ENCODE data around the gene PDS5A. TPM values are rescaled to one million over a fixed set of nuclear protein-coding genes. Genes with fewer than 3 reads are reported as not detected.

Gene PDS5A
- total RNA-seq, 1 donor from 2014 or later: 64.6 TPM

- TF ChIP-seq CTCF (IDR thresholded peaks at IDR 0.05) (no peak), POLR2A (IDR thresholded peaks at IDR 0.05) (no peak), POLR2AphosphoS5 (IDR thresholded peaks at IDR 0.05; ENCODE audit: insufficient read depth in 1 of 2, low read depth in 1 of 2) (no peak)
- DNase-seq (ENCODE audit: extremely low spot score in 2 of 2): no peak
- intact Hi-C loops (cut with DNase I): no loop called here
- Histone ChIP-seq H3K4me1 (no peaks in the 10 kb centered on the region), H3K27ac (no peak overlapping the region), H3K9me3 (no peaks in the 10 kb centered on the region), H3K36me3 (peaks cover 0 to 72% of the 10 kb centered on the region in 2 donors), H3K27me3 (no peaks in the 10 kb centered on the region), H3K4me3 (no peak overlapping the region)
Measured at GRCh38 chr4:39899291-39899690, 78.4 kb downstream of the PDS5A start.

DNA sequence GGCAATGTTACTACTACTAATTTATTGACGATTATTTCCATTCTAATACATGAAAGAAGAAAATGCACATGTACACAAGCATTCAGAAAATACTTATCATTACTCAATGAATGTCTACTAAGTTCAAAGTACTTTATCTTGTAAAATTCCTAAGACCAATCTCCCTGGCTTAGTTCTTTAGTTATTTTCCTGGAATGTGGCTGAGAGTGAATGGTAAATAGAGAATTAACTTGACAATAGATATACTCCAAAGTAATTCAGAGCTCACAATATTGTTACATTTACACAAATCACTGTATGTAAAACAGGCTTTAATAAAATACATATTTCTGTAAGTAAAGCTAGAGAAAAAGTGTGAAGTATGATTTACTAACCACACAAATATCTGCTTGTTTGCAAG lies 79.7 kb downstream of the PDS5A start:
- no peak overlapping the region for H3K27ac ChIP-seq
- H3K4me1 ChIP-seq: no peaks in the 10 kb centered on the region
- TF ChIP-seq POLR2AphosphoS5 (IDR thresholded peaks at IDR 0.05; ENCODE audit: insufficient read depth in 1 of 2, low read depth in 1 of 2) (no peak), POLR2A (IDR thresholded peaks at IDR 0.05) (no peak), CTCF (IDR thresholded peaks at IDR 0.05) (no peak)
- no peak for DNase-seq (ENCODE audit: extremely low spot score in 2 of 2)
- H3K36me3 ChIP-seq: peaks cover 0 to 73% of the 10 kb centered on the region in 2 donors
- no peaks in the 10 kb centered on the region for H3K9me3 ChIP-seq
- no peaks in the 10 kb centered on the region for H3K27me3 ChIP-seq
- H3K4me3 ChIP-seq: no peak overlapping the region
- intact Hi-C loops (cut with DNase I): no loop called here

- TF ChIP-seq POLR2AphosphoS5 (IDR thresholded peaks at IDR 0.05; ENCODE audit: insufficient read depth in 1 of 2, low read depth in 1 of 2): no peak
- TF ChIP-seq POLR2A (IDR thresholded peaks at IDR 0.05): no peak
- TF ChIP-seq CTCF (IDR thresholded peaks at IDR 0.05): no peak
- Histone ChIP-seq H3K27me3 (no peaks in the 10 kb centered on the region), H3K27ac (no peak overlapping the region), H3K9me3 (no peaks in the 10 kb centered on the region), H3K36me3 (peaks cover 0 to 47% of the 10 kb centered on the region in 2 donors), H3K4me3 (no peak overlapping the region), H3K4me1 (no peaks in the 10 kb centered on the region)
- DNase-seq (ENCODE audit: extremely low spot score in 2 of 2): no peak
- intact Hi-C loops (cut with DNase I): no loop called here
Measured at GRCh38 chr4:39893693-39894072, 84.0 kb downstream of the PDS5A start.

DNA sequence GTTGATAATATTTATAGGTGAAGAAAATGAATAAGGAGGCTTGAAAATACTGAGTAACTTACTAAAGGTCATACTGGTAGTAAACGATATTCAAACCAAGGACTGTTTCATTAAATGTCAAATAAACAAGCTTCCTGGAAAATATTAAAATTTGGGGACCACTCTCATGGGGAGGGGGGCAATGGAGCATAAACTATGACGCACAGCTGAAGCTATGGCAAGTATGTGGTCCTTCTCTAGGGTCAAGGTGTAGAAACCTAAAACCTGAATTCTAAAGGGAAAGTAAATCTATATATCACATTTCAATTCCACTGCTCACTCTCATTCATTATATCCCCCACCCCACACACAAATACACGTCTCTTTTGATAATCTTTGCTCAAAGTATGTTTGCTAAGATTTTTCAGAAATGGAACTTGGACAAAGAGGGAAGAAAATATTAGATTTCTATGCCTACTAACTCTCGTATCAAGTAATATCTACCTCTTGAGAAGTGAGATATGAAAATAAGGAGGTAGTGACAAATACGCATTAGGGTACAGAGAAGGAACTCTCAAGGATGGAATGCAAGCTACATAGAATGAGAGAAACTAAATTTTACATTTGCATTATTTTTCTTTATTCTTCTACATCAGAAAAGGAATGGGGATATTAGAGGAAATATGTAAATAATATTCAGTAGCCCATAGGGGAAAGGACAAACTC lies 84.6 kb downstream of the PDS5A start:
- Histone ChIP-seq H3K4me3 (no peak overlapping the region), H3K9me3 (no peaks in the 10 kb centered on the region), H3K27ac (no peak overlapping the region), H3K36me3 (peaks cover 0 to 43% of the 10 kb centered on the region in 2 donors), H3K4me1 (no peaks in the 10 kb centered on the region), H3K27me3 (no peaks in the 10 kb centered on the region)
- TF ChIP-seq CTCF (IDR thresholded peaks at IDR 0.05) (no peak), POLR2AphosphoS5 (IDR thresholded peaks at IDR 0.05; ENCODE audit: insufficient read depth in 1 of 2, low read depth in 1 of 2) (no peak), POLR2A (IDR thresholded peaks at IDR 0.05) (no peak)
- no peak for DNase-seq (ENCODE audit: extremely low spot score in 2 of 2)
- intact Hi-C loops (cut with DNase I): no loop called here

DNA sequence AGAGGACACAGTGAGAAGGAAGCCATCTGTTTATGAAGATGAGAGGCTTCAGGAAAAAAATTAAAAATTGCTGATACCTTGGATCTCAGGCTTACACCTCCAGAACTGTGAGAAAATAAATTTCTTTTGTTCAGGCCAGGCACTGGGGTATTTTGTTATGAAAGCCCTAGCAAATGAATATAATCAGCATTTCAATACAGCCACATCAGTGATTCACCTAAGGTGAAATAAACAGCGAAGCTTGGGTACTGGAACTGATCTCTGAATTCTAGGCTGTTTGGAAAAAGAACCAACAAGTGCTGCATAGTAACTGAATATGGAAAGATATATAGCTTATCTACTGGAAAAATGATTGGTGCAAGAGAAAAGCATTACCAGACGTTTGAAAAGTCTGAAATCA lies 88.5 kb downstream of the PDS5A start:
- Histone ChIP-seq H3K27me3 (no peaks in the 10 kb centered on the region), H3K36me3 (peaks cover 0 to 19% of the 10 kb centered on the region in 2 donors), H3K9me3 (no peaks in the 10 kb centered on the region), H3K4me3 (no peak overlapping the region), H3K4me1 (no peaks in the 10 kb centered on the region), H3K27ac (no peak overlapping the region)
- no peak for DNase-seq (ENCODE audit: extremely low spot score in 2 of 2)
- intact Hi-C loops (cut with DNase I): no loop called here
- no peak for TF ChIP-seq POLR2A (IDR thresholded peaks at IDR 0.05)
- TF ChIP-seq POLR2AphosphoS5 (IDR thresholded peaks at IDR 0.05; ENCODE audit: insufficient read depth in 1 of 2, low read depth in 1 of 2): no peak
- no peak for TF ChIP-seq CTCF (IDR thresholded peaks at IDR 0.05)

All from vagina (tissue), 2 donors.